Subcutaneous abdominal adipose tissue (tissue), 5 donors: ENCODE results near the gene CYS1.

ENCODE experiments used
- H3K27ac ChIP-seq: one replicate; pipeline ENCODE4 v1.7.0; 2013; ENCODE audit warnings: low read depth, mild to moderate bottlenecking, inconsistent platforms, low read length, moderate library complexity
- H3K27me3 ChIP-seq, 5 donors: one replicate each; pipeline ENCODE4 v1.7.0; 2013; ENCODE audit warnings: low read length in 5 of 5, inconsistent platforms in 1 of 5; ENCODE audit not compliant: control insufficient read depth in 5 of 5, insufficient read depth in 4 of 5
- H3K36me3 ChIP-seq, 5 donors: one replicate each; pipeline ENCODE4 v1.7.0; 2013; ENCODE audit warnings: low read length in 5 of 5; ENCODE audit not compliant: control insufficient read depth in 5 of 5, insufficient read depth in 5 of 5
- H3K4me1 ChIP-seq, 5 donors: one replicate each; pipeline ENCODE4 v1.7.0; 2013; ENCODE audit warnings: low read length in 5 of 5, mild to moderate bottlenecking in 3 of 5, moderate library complexity in 1 of 5; ENCODE audit not compliant: control insufficient read depth in 5 of 5, insufficient read depth in 5 of 5
- H3K4me3 ChIP-seq, 5 donors: one replicate each; pipeline ENCODE4 v1.7.0; 2013; ENCODE audit warnings: low read length in 5 of 5, low read depth in 1 of 5
- H3K9ac ChIP-seq, 5 donors: one replicate each; pipeline ENCODE4 v1.7.0; 2013; ENCODE audit warnings: low read length in 5 of 5, mild to moderate bottlenecking in 4 of 5, moderate library complexity in 3 of 5
- H3K9me3 ChIP-seq, 5 donors: one replicate each; pipeline ENCODE4 v1.7.0; 2013; ENCODE audit warnings: low read length in 5 of 5; ENCODE audit not compliant: control insufficient read depth in 5 of 5
- donor health status: healthy.
- donor health status: healthy.
- donor health status: healthy.
- donor health status: healthy.
- donor health status: healthy.

Gene CYS1

DNA sequence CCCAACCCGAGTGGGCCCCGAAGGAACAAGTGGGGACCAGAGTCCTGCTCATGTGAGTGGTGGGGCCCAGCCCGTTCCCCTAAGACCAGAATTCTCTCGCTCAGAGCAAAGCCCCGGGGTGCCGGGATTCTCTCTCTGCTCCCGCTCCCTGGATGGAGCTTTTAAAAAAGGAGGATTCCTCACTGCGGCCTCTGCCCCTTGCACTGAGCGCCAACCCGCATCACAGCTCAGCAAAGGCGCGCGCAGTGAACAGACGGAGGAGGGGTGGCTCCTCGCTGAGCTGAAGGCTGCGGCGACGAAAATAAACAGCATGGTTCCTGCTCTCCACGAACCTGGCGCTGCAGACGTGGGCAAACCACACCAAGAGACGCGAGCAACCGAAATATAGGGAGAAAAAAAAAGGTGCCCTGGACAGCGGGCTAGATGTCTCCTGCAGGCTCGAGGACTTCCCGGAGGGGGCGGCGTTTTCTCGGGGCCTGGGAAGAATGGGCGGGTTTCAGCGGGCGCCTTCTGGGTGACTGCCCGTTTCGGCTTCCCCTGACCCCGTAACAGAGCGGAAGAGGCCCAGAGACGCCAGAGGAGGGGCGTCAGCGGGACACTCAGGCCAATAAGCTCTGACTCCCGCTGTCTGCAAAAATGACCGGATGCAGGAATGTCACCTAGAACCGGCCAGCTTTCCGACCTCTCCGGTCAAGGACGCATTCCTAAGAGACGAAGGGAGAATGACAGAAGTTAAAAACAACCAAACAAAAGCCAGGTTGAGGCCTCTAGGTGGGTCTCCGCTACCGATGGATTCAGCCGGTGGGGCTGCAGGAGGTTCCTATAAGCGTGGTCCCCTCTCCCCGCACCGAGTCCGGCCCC lies 37.7 kb downstream of the CYS1 start:
- Histone ChIP-seq H3K9me3 (no peaks in the 10 kb centered on the region), H3K27me3 (no peaks in the 10 kb centered on the region), H3K27ac (peak overlapping the region; percentile 87), H3K9ac (peak overlapping the region in 4 of 5 donors; percentile 68 to 79 (median 70)), H3K4me1 (peaks cover 4 to 79% (median 70%) of the 10 kb centered on the region in 5 donors), H3K36me3 (peaks cover 0 to 20% (median 15%) of the 10 kb centered on the region in 5 donors), H3K4me3 (peak overlapping the region; percentile 45 to 76 (median 67))

GRCh38 chr2:10041711-10042110 lies 38.5 kb downstream of the CYS1 start:
- H3K4me1 ChIP-seq = peaks cover 7 to 79% (median 70%) of the 10 kb centered on the region in 5 donors
- peak overlapping the region; percentile 87 for H3K27ac ChIP-seq
- peak overlapping the region in 4 of 5 donors; percentile 23 to 79 (median 66) for H3K9ac ChIP-seq
- H3K9me3 ChIP-seq = no peaks in the 10 kb centered on the region
- H3K36me3 ChIP-seq = peaks cover 0 to 12% (median 7%) of the 10 kb centered on the region in 5 donors
- H3K27me3 ChIP-seq = no peaks in the 10 kb centered on the region
- peak overlapping the region in 3 of 5 donors; percentile 39 to 68 (median 57) for H3K4me3 ChIP-seq

GRCh38 chr2:10039658-10040410 lies 40.4 kb downstream of the CYS1 start:
- H3K9me3 ChIP-seq = no peaks in the 10 kb centered on the region
- no peaks in the 10 kb centered on the region for H3K27me3 ChIP-seq
- no peaks in the 10 kb centered on the region for H3K36me3 ChIP-seq
- no peak overlapping the region for H3K9ac ChIP-seq
- H3K4me3 ChIP-seq = no peak overlapping the region
- peak overlapping the region; percentile 87 for H3K27ac ChIP-seq
- H3K4me1 ChIP-seq = peaks cover 17 to 81% (median 71%) of the 10 kb centered on the region in 5 donors

DNA sequence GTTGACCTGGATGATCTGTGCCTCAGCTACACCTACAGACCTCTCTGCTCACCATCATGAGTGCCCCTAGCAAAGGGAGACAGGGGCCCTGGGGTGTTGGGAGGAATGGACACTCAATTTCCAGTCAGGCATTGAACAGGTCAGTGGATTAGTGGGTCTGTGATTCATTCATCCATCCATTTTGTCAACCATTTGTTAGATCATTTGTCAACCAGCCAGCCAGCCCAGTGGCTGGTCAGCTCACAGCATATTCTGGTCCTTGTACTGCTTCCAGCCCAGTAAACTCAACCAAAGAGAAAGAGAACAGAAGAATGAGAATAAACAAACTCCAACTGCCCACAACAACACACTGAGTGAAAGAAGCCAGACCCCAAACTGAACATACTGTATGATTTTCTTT lies 41.5 kb downstream of the CYS1 start:
- peaks cover 17 to 81% (median 71%) of the 10 kb centered on the region in 5 donors for H3K4me1 ChIP-seq

DNA sequence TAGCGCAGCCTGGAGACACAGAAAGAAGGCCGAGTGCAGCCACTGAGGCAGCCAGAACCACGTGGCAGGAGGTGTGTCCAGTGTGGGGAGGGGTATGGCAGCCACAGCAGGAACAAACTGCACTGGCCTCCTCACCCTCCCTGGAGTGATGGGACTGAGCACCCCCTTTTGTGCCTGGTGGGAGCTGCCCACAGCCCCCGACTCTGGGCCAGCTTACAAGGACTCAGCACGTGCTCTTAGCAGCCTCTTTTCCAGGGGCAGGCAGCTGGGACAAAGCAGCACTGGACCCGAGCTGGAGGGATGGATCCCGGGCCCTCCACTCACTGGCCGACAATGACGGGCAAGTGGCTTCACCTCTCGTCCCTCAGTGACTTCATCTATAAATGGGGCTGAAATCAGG lies 42.1 kb downstream of the CYS1 start:
- no peak overlapping the region for H3K4me3 ChIP-seq
- no peaks in the 10 kb centered on the region for H3K27me3 ChIP-seq
- H3K27ac ChIP-seq = peak overlapping the region; percentile 45
- H3K36me3 ChIP-seq = no peaks in the 10 kb centered on the region
- peak overlapping the region in 1 of 5 donors; percentile 0 for H3K9ac ChIP-seq
- H3K4me1 ChIP-seq = peaks cover 17 to 84% (median 71%) of the 10 kb centered on the region in 5 donors
- H3K9me3 ChIP-seq = no peaks in the 10 kb centered on the region

More for the DNA sequence above, 41.5 kb downstream of the CYS1 start:
- H3K36me3 ChIP-seq = no peaks in the 10 kb centered on the region
- no peaks in the 10 kb centered on the region for H3K27me3 ChIP-seq
- H3K9ac ChIP-seq = peak overlapping the region in 1 of 5 donors; percentile 0
- no peaks in the 10 kb centered on the region for H3K9me3 ChIP-seq
- no peak overlapping the region for H3K4me3 ChIP-seq
- peak overlapping the region; percentile 45 for H3K27ac ChIP-seq

DNA sequence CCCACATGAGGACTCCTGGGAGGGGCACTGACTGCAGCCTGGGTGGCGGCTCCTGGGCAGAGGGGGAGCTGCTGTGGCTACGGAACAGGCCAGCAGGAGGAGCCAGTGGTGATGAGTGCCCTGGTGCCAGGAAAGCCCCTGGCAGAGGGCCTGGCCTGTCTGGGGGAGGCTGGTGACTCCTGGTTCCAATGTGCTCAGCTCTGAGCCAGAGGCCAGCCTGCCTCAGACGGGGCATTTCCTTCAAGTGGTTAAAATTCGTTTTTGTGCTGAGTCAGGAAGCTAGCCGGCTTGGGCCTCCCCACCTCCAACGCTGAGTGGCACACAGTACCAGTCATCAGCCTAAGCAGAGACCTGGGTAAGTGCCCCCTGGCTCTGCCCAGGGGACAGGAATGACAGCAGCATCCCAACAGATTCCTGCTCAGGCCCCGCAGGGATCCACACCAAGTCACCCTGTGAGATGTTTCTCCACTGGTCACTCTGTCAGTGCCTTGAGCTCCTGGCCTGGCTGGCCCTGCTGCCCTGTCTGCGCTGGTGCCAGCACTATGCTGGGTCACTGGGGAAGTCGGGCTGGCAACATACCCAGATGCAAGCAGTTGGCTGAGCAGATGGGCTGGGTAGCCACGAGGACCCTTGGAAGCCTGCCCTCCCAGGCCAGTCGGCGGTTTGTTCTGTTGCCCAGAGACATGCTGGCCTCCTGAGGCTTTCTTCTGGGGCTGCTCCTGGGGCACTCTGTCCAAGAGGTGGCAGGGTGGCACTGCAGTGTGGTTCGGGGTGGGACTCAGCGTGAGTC lies 43.9 kb downstream of the CYS1 start:
- peak overlapping the region in 2 of 5 donors; percentile 16 to 28 for H3K4me3 ChIP-seq
- H3K27me3 ChIP-seq = no peaks in the 10 kb centered on the region
- H3K9me3 ChIP-seq = no peaks in the 10 kb centered on the region
- peak overlapping the region in 4 of 5 donors; percentile 13 to 65 (median 44) for H3K9ac ChIP-seq
- peaks cover 17 to 68% (median 59%) of the 10 kb centered on the region in 5 donors for H3K4me1 ChIP-seq
- H3K36me3 ChIP-seq = no peaks in the 10 kb centered on the region
- H3K27ac ChIP-seq = peak overlapping the region; percentile 90

- Histone ChIP-seq H3K27ac (peak overlapping the region; percentile 90), H3K9ac (peak overlapping the region in 4 of 5 donors; percentile 14 to 82 (median 44)), H3K4me3 (peak overlapping the region in 4 of 5 donors; percentile 4 to 36 (median 22)), H3K27me3 (no peaks in the 10 kb centered on the region), H3K9me3 (no peaks in the 10 kb centered on the region), H3K36me3 (no peaks in the 10 kb centered on the region), H3K4me1 (peaks cover 15 to 61% (median 54%) of the 10 kb centered on the region in 5 donors)
Observed at GRCh38 chr2:10035633-10036032, 44.6 kb downstream of the CYS1 start.

- peaks cover 18 to 60% (median 53%) of the 10 kb centered on the region in 5 donors for H3K4me1 ChIP-seq
- peak overlapping the region; percentile 90 for H3K27ac ChIP-seq
Observed at GRCh38 chr2:10035053-10035422, 45.2 kb downstream of the CYS1 start.

DNA sequence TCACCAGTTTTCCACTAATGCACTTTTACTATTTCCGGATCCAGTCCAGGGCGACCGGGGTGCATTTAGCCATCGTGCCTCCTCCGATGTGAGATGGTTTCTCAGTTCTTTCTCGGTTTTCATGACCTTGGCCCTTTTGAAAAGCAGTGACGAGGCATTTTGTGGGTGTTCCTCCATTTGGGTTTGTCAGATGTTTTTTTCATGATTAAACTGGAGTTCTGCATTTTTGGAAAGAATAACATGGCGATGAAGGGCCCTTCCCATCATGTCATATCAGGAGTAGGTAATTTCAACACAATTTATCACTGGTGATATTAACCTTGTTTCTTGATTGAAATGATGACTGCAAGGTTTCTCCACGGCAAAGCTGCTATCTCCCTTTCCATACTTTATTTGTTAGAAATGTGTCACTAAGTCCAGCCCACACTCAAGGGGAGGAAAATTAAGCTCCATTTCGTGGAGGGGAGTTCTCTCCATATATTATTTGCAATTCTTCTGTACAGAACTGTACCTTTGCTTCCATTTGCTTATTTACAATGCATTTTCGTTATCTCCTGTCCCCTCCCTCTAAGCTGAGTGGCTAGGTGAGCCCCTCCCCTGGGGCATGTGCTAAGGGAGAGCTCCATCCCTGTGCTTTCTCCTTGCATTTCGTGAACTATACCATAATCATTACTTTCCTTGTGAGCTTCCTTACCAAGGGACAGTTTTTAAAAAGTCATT lies 45.7 kb downstream of the CYS1 start:
- no peaks in the 10 kb centered on the region for H3K36me3 ChIP-seq
- no peak overlapping the region for H3K4me3 ChIP-seq
- H3K27me3 ChIP-seq = no peaks in the 10 kb centered on the region
- peak overlapping the region; percentile 90 for H3K27ac ChIP-seq
- no peaks in the 10 kb centered on the region for H3K9me3 ChIP-seq
- peaks cover 18 to 60% (median 53%) of the 10 kb centered on the region in 5 donors for H3K4me1 ChIP-seq
- no peak overlapping the region for H3K9ac ChIP-seq

More at GRCh38 chr2:10035053-10035422, 45.2 kb downstream of the CYS1 start:
- no peak overlapping the region for H3K4me3 ChIP-seq
- H3K9me3 ChIP-seq = no peaks in the 10 kb centered on the region
- no peaks in the 10 kb centered on the region for H3K27me3 ChIP-seq
- peak overlapping the region in 2 of 5 donors; percentile 5 to 14 for H3K9ac ChIP-seq
- no peaks in the 10 kb centered on the region for H3K36me3 ChIP-seq
